ENCODE data around the gene NSMF. TPM values are rescaled to one million over a fixed set of nuclear protein-coding genes. Genes with fewer than 3 reads are reported as not detected.
A peak's percentile ranks its signal among the peaks of the same experiment; 100 is the strongest.

NSMF gene
- total RNA-seq, 1 donor from 2014 or later: 131 TPM

DNA sequence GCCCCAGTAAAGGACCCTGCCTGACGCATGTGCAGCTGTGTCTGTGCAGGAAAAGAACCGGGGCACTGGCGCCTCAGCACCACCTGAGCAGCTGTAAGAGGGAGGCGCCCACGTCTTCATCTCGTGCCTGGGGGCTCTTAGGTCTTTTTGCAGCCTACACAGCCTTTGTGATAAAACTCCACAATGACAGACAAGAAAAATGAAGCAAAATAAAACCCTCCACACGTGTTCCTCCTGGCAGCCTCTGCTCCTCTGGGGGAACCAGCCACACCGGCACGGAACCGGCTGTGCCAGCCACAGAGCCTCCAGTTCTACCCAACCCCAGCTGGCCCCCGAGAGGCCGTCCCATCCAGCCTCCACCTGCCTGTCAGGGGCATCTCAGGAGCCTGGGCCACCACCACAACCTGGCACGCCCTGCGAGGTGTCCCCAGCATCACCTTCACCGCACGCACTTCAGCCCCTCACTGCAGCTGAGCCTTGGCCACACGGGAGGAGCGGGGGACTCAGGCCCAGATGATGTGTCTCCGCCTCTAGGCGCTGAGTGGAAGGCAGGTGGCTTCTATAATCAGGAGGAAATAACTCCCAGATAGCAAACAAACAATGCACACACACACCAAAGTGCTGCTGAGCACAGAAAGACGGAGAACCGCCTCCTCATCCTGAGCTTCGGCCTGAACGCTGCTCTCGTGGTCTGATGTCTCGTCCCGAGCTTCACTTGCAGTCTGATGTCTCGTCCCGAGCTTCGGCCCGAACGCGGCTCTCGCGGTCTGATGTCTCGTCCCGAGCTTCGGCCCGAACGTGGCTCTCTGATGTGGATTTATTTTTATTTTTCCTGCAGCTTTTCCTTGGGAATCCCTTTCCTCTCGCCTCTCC is 28.6 kb upstream of the NSMF start:
- Mint-ChIP-seq H3K4me1 (ENCODE audit: low read depth, unreplicated experiment) (peaks cover 26% of the 10 kb centered on the region), H3K36me3 (ENCODE audit: unreplicated experiment) (no peaks in the 10 kb centered on the region), H3K27ac (ENCODE audit: unreplicated experiment) (peak overlapping the region; percentile 95), H3K27me3 (ENCODE audit: unreplicated experiment) (peaks cover 9% of the 10 kb centered on the region), H3K4me3 (ENCODE audit: unreplicated experiment) (peak overlapping the region; percentile 69), H3K9me3 (ENCODE audit: unreplicated experiment) (peaks cover 5% of the 10 kb centered on the region)
- TF ChIP-seq, protein P1, sequence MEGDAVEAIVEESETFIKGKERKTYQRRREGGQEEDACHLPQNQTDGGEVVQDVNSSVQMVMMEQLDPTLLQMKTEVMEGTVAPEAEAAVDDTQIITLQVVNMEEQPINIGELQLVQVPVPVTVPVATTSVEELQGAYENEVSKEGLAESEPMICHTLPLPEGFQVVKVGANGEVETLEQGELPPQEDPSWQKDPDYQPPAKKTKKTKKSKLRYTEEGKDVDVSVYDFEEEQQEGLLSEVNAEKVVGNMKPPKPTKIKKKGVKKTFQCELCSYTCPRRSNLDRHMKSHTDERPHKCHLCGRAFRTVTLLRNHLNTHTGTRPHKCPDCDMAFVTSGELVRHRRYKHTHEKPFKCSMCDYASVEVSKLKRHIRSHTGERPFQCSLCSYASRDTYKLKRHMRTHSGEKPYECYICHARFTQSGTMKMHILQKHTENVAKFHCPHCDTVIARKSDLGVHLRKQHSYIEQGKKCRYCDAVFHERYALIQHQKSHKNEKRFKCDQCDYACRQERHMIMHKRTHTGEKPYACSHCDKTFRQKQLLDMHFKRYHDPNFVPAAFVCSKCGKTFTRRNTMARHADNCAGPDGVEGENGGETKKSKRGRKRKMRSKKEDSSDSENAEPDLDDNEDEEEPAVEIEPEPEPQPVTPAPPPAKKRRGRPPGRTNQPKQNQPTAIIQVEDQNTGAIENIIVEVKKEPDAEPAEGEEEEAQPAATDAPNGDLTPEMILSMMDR (IDR thresholded peaks at IDR 0.05; ENCODE audit: partially characterized antibody, unreplicated experiment): no peak
- no peak for DNase-seq

DNA sequence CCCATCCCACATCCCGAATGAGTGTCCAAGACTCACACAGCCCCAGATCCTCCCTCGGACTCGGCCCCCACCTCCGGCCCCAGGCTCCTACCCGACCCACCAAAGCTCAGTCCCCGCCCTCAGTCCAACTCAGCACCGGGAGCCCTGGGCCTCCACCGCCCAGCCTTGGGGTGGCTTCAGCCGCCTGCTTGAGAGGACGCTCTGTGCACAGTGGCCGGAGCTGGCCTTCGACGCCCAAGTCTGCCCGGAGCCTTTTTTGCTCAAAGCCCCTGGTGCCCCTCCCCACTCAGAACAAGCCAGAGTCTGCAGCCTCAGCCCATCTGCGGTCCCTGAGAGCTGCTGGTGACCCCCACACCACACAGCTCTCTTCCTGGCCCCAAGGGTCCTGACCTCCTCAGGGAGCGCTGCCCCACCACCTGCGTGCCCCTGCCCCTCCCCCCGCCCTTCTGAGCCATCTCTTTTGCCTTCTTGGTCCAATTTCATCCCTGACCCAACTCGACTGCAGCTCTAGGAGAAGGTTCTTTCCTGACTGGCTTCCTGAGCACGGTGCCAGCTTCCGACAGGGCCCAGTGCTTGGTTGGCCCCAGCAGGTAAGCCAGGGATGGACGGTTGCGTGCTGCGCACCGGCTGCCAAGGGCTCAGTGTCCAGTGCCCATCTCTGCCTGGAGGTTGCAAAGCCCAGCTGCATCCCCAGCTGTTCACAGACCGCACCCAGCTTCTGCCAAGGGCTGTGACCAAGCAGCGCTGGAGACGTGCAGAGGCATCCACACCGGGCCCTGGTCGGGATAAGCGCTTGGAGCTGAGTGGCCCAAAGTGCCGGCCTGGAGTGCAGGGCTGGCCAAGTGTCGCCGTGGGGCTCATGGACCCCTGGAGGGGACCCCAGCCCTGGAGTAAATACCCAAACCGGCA is 27.7 kb upstream of the NSMF start:
- peaks cover 5% of the 10 kb centered on the region for H3K9me3 Mint-ChIP-seq (ENCODE audit: unreplicated experiment)
- peak overlapping the region; percentile 47 for H3K4me3 Mint-ChIP-seq (ENCODE audit: unreplicated experiment)
- no peak for DNase-seq
- H3K36me3 Mint-ChIP-seq (ENCODE audit: unreplicated experiment): no peaks in the 10 kb centered on the region
- TF ChIP-seq, protein P1 (IDR thresholded peaks at IDR 0.05; ENCODE audit: partially characterized antibody, unreplicated experiment): no peak
- peaks cover 9% of the 10 kb centered on the region for H3K27me3 Mint-ChIP-seq (ENCODE audit: unreplicated experiment)
- peak overlapping the region; percentile 95 for H3K27ac Mint-ChIP-seq (ENCODE audit: unreplicated experiment)
- peaks cover 23% of the 10 kb centered on the region for H3K4me1 Mint-ChIP-seq (ENCODE audit: low read depth, unreplicated experiment)

DNA sequence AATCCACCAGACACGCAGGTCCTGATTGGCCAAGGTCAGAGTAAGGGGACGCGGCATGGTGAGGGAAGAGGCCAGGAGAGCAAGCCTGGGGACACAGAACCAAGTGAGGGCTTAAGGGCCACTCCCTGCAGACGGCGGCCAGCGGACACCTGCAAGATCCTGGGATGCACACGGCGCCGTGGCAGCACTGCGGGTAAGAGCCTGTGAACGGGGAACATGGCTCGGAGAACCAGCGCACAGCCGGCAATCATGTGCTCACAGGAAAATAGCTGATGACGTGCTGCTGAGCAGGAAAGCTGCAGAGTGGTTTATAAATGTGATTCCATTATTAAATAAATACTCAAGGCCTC is 27.0 kb upstream of the NSMF start:
- TF ChIP-seq, protein P1 (IDR thresholded peaks at IDR 0.05; ENCODE audit: partially characterized antibody, unreplicated experiment): no peak
- Mint-ChIP-seq H3K9me3 (ENCODE audit: unreplicated experiment) (peaks cover 7% of the 10 kb centered on the region), H3K4me1 (ENCODE audit: low read depth, unreplicated experiment) (peaks cover 18% of the 10 kb centered on the region)

DNA sequence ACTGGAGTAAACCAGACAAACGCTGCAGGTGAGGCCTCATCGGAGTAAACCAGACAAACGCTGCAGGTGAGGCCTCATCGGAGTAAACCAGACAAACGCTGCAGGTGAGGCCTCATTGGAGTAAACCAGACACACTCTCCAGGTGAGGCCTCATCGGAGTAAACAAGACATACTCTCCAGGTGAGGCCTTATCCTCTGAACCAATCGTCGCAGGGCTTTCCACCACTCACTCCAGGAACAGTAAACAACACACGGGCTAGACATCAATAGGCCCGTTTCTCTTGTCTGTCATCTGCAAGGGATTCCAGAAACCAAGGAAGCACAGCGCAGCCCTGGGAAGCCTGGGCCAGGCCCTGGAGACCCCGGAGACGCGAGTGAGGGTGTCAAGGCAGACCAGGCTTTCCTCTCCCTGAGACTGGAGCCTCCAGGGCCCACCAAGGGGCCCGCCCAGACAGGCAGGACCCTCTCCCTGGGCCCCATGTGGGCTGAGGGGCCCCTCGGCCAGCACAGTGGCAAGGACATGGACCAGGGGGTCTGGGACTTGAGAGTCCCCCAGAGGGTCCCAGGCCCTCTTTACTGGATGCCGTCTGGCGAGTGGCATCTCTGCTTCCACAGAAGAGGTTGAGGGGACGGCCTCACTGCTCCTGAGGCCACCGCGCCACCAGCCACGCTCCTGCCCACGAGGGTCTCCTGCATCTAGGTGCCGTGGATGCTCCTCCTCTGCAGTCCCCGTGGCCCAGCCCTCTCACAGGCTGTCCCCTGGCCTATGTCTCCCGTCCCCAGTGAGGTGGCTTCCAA is 26.4 kb upstream of the NSMF start:
- Mint-ChIP-seq H3K4me3 (ENCODE audit: unreplicated experiment) (no peak overlapping the region), H3K36me3 (ENCODE audit: unreplicated experiment) (no peaks in the 10 kb centered on the region), H3K27ac (ENCODE audit: unreplicated experiment) (no peak overlapping the region), H3K4me1 (ENCODE audit: low read depth, unreplicated experiment) (peaks cover 18% of the 10 kb centered on the region), H3K27me3 (ENCODE audit: unreplicated experiment) (peaks cover 9% of the 10 kb centered on the region), H3K9me3 (ENCODE audit: unreplicated experiment) (peaks cover 7% of the 10 kb centered on the region)
- TF ChIP-seq, protein P1 (IDR thresholded peaks at IDR 0.05; ENCODE audit: partially characterized antibody, unreplicated experiment): no peak
- no peak for DNase-seq

More for the DNA sequence above, 27.0 kb upstream of the NSMF start:
- H3K36me3 Mint-ChIP-seq (ENCODE audit: unreplicated experiment): no peaks in the 10 kb centered on the region
- peak overlapping the region; percentile 59 for H3K27ac Mint-ChIP-seq (ENCODE audit: unreplicated experiment)
- H3K4me3 Mint-ChIP-seq (ENCODE audit: unreplicated experiment): peak overlapping the region; percentile 47
- no peak for DNase-seq
- peaks cover 7% of the 10 kb centered on the region for H3K27me3 Mint-ChIP-seq (ENCODE audit: unreplicated experiment)

All from glutamatergic neuron (in vitro differentiated cells).